DMS153 (cell line): ENCODE data around the gene MRFAP1.
"Not testable (repeated sequence)": the region's sequence is repeated elsewhere in the genome, so short reads cannot be mapped to it uniquely, and the experiment has no call there.

Source experiments
- DNase-seq: peaks from one replicate; lab custom pipeline; 2025; lab: John Stamatoyannopoulos, UW

Gene MRFAP1

GRCh38 chr4:6610856-6611430, 29.5 kb upstream of the MRFAP1 start:
- no peak for DNase-seq

GRCh38 chr4:6612961-6613675, 27.4 kb upstream of the MRFAP1 start:
- no peak for DNase-seq

GRCh38 chr4:6613676-6614651, 26.5 kb upstream of the MRFAP1 start:
- no peak for DNase-seq

- DNase-seq, result no peak
Observed at GRCh38 chr4:6614701-6615230, 25.7 kb upstream of the MRFAP1 start.

GRCh38 chr4:6616087-6616995, 24.1 kb upstream of the MRFAP1 start:
- no peak for DNase-seq

- DNase-seq, result no peak
Observed at GRCh38 chr4:6617246-6617645, 23.2 kb upstream of the MRFAP1 start.

- no peak for DNase-seq
Observed at GRCh38 chr4:6618386-6619115, 21.9 kb upstream of the MRFAP1 start.

GRCh38 chr4:6619116-6619465, 21.4 kb upstream of the MRFAP1 start:
- DNase-seq, result no peak

- DNase-seq, result no peak
Observed at GRCh38 chr4:6619466-6620255, 20.8 kb upstream of the MRFAP1 start.

GRCh38 chr4:6620296-6620695, 20.2 kb upstream of the MRFAP1 start:
- DNase-seq, result no peak

GRCh38 chr4:6620891-6621555, 19.5 kb upstream of the MRFAP1 start:
- DNase-seq, result no peak

- DNase-seq, result no peak
Observed at GRCh38 chr4:6621556-6621927, 18.9 kb upstream of the MRFAP1 start.

GRCh38 chr4:6622744-6623143, 17.7 kb upstream of the MRFAP1 start:
- no peak for DNase-seq

GRCh38 chr4:6625256-6625655, 15.2 kb upstream of the MRFAP1 start:
- DNase-seq, result no peak

- no peak for DNase-seq
Observed at GRCh38 chr4:6626066-6626465, 14.4 kb upstream of the MRFAP1 start.

GRCh38 chr4:6627832-6628231, 12.7 kb upstream of the MRFAP1 start:
- no peak for DNase-seq

- not testable (repeated sequence) for DNase-seq
Observed at GRCh38 chr4:6628484-6628883, 12.0 kb upstream of the MRFAP1 start.

GRCh38 chr4:6632125-6632524, 8.4 kb upstream of the MRFAP1 start:
- DNase-seq, result no peak

- no peak for DNase-seq
Observed at GRCh38 chr4:6633091-6633906, 7.2 kb upstream of the MRFAP1 start.
